ENCODE data around the gene GGTLC1. TPM values are rescaled to one million over a fixed set of nuclear protein-coding genes. Genes with fewer than 3 reads are reported as not detected.

GGTLC1 gene
- total and polyA plus RNA-seq, 2 of the 8 experiments (the other 6 are each of a cell fraction or from before 2014, with no cell fraction given), result not detected

- TF ChIP-seq, protein P1, sequence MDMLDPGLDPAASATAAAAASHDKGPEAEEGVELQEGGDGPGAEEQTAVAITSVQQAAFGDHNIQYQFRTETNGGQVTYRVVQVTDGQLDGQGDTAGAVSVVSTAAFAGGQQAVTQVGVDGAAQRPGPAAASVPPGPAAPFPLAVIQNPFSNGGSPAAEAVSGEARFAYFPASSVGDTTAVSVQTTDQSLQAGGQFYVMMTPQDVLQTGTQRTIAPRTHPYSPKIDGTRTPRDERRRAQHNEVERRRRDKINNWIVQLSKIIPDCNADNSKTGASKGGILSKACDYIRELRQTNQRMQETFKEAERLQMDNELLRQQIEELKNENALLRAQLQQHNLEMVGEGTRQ (IDR thresholded peaks at IDR 0.05; ENCODE audit: low read length), result no peak
These were observed 15.9 kb upstream of the GGTLC1 start (continued) for GRCh38 chr20:24004471-24004870.

Measured in H1 (cell line).